DOHH2 (cell line): ENCODE data around the gene LBH.
"Not testable (repeated sequence)": the region's sequence is repeated elsewhere in the genome, so short reads cannot be mapped to it uniquely, and the experiment has no call there.

Experiments used
- H3F3A ChIP-seq: fragments of 200-600 bp; sonication (generic), shearing (Covaris generic); 2 replicates; pipeline ENCODE4 v1.6.0; 2016; ENCODE audit warnings: antibody characterized with exemption, mild to moderate bottlenecking; ENCODE audit not compliant: control insufficient read depth, insufficient read depth
- H3K27ac ChIP-seq: fragments of 200-600 bp; sonication (generic); 2 replicates; pipeline ENCODE4 v1.5.1; 2014; ENCODE audit warnings: low read depth, mild to moderate bottlenecking, low read length, moderate library complexity
- H3K27me3 ChIP-seq: fragments of 200-600 bp; sonication (generic); 2 replicates; pipeline ENCODE4 v1.6.1; 2014; ENCODE audit warnings: mild to moderate bottlenecking, low read length, mixed read lengths; ENCODE audit not compliant: control insufficient read depth
- H3K36me3 ChIP-seq: fragments of 200-600 bp; sonication (generic); 2 replicates; pipeline ENCODE4 v1.6.1; 2014; ENCODE audit warnings: mild to moderate bottlenecking, low read length, moderate library complexity, mixed read lengths; ENCODE audit not compliant: control insufficient read depth
- H3K4me1 ChIP-seq: fragments of 200-600 bp; sonication (generic); 2 replicates; pipeline ENCODE4 v1.6.1; 2014; ENCODE audit warnings: mild to moderate bottlenecking, low read length, mixed read lengths; ENCODE audit not compliant: control insufficient read depth
- H3K4me2 ChIP-seq: fragments of 200-600 bp; sonication (generic); 2 replicates; pipeline ENCODE4 v1.6.0; 2014; ENCODE audit warnings: mild to moderate bottlenecking, low read length, moderate library complexity
- H3K4me3 ChIP-seq: fragments of 200-600 bp; sonication (generic); 2 replicates; pipeline ENCODE4 v1.5.1; 2014; ENCODE audit warnings: mild to moderate bottlenecking, low read length, mixed read lengths
- H3K79me2 ChIP-seq: fragments of 200-600 bp; sonication (generic); 2 replicates; pipeline ENCODE4 v1.6.1; 2014; ENCODE audit warnings: mild to moderate bottlenecking, low read length, mixed read lengths; ENCODE audit not compliant: control insufficient read depth
- H3K9me2 ChIP-seq: fragments of 200-600 bp; sonication (generic); replicated peaks from 2 replicates; pipeline ENCODE4 v1.6.1; 2014; ENCODE audit warnings: mild to moderate bottlenecking, low read length, mixed read lengths; ENCODE audit not compliant: control insufficient read depth
- H3K9me3 ChIP-seq: fragments of 200-600 bp; sonication (generic); 2 replicates; pipeline ENCODE4 v1.6.1; 2014; ENCODE audit warnings: antibody characterized with exemption, low read length, mixed read lengths; ENCODE audit not compliant: control insufficient read depth, insufficient read depth
- H4K20me1 ChIP-seq: fragments of 200-600 bp; sonication (generic); 2 replicates; pipeline ENCODE4 v1.6.0; 2014; ENCODE audit warnings: low read depth, mild to moderate bottlenecking, antibody characterized with exemption, low read length, moderate library complexity; ENCODE audit not compliant: control insufficient read depth, insufficient read depth
- EZH2phosphoT487 ChIP-seq: fragments of 200-600 bp; sonication (generic); IDR thresholded peaks from 2 replicates; pipeline ENCODE4 v1.6.1; 2017; ENCODE audit warnings: borderline replicate concordance, mild to moderate bottlenecking, antibody characterized with exemption, low read length, moderate library complexity, mixed read lengths
- TF ChIP-seq, protein P1 (sequence below): fragments of 200-600 bp; sonication (generic); IDR thresholded peaks from one replicate; pipeline ENCODE4 v1.5.1; 2014; ENCODE audit warnings: antibody characterized with exemption, mild to moderate bottlenecking, low read depth, low read length; ENCODE audit not compliant: poor library complexity, severe bottlenecking

The LBH gene

DNA sequence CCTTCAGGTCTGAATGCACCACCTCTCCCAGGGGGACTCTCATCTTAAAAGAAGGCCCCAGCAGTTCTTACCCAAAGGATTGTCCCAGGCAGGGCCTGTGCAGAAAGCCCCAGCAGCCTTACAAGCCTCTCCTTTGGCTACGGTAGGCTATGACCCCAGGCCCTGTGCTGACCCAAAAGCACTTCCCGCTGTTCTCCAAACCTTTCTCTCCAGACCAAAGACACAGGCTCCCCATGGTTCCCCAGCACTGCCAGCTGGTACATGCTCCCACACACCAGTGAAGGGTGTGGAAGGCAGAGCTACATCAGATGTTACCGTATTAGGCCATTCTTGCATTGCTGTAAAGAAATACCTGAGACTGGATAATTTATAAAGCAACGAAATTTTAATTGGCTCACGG lies 35.4 kb downstream of the LBH start:
- TF ChIP-seq, protein P1, sequence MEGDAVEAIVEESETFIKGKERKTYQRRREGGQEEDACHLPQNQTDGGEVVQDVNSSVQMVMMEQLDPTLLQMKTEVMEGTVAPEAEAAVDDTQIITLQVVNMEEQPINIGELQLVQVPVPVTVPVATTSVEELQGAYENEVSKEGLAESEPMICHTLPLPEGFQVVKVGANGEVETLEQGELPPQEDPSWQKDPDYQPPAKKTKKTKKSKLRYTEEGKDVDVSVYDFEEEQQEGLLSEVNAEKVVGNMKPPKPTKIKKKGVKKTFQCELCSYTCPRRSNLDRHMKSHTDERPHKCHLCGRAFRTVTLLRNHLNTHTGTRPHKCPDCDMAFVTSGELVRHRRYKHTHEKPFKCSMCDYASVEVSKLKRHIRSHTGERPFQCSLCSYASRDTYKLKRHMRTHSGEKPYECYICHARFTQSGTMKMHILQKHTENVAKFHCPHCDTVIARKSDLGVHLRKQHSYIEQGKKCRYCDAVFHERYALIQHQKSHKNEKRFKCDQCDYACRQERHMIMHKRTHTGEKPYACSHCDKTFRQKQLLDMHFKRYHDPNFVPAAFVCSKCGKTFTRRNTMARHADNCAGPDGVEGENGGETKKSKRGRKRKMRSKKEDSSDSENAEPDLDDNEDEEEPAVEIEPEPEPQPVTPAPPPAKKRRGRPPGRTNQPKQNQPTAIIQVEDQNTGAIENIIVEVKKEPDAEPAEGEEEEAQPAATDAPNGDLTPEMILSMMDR: no peak
- TF ChIP-seq EZH2phosphoT487: no peak
- Histone ChIP-seq H3K36me3 (no peaks in the 10 kb centered on the region), H3K9me2 (no peaks in the 10 kb centered on the region), H3K9me3 (0 out of 2 replicates have a peak, but pooled peaks cover 6% of the 10 kb centered on the region), H3K27me3 (no peaks in the 10 kb centered on the region), H3K4me1 (peaks cover 33% of the 10 kb centered on the region), H3K4me3 (peak overlapping the region; percentile 59), H3F3A (no peaks in the 10 kb centered on the region), H3K79me2 (no peaks in the 10 kb centered on the region), H3K4me2 (peak overlapping the region; percentile 81), H3K27ac (peak overlapping the region; percentile 32), H4K20me1 (no peaks in the 10 kb centered on the region)

DNA sequence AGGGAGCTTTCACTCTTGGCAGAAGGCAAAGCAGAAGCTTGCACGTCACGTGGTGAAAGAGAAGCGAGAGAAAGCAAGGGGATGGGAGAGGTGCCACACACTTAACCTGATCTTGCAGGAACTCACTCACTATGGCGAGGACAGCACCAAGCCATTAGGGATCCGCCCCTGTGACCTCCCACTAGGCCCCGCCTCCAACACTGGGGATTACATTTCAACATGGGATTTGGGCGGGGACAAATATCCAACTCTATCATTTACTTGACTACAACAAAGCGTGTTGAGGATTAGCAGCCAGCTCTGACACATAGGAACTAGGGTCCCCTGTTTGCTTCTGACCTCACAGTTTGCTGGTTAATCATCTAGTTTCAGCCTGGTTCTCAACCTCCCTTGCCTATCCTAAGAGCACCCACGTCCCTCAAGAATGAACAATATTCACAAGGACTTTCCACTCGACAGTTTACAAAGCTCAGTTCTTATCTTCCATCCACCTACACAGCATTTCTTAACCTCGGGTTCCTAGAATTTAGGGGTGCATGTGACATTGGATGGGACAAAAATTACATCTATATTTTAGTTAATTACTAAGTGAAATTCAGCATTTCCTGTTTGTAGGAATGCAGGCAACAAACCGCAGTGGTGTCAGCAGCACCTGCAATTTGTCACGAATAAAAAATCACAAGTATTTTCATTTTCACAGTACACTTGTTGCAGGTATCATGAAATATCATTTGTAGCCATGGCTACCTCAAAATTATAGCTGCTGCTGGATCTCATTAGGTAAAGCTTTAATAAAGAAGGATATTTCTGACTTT lies 36.0 kb downstream of the LBH start:
- no peaks in the 10 kb centered on the region for H3K36me3 ChIP-seq
- H3K9me3 ChIP-seq: no peaks in the 10 kb centered on the region
- no peaks in the 10 kb centered on the region for H3K27me3 ChIP-seq
- H3K79me2 ChIP-seq: no peaks in the 10 kb centered on the region
- H3K4me3 ChIP-seq: peak overlapping the region; percentile 59; the same call in 1 of the 2 replicates
- no peaks in the 10 kb centered on the region for H4K20me1 ChIP-seq
- H3K4me1 ChIP-seq: peaks cover 33% of the 10 kb centered on the region
- peak overlapping the region; percentile 32; the same call in 1 of the 2 replicates for H3K27ac ChIP-seq
- H3F3A ChIP-seq: no peaks in the 10 kb centered on the region
- no peak for TF ChIP-seq EZH2phosphoT487
- TF ChIP-seq, protein P1: no peak
- no peaks in the 10 kb centered on the region for H3K9me2 ChIP-seq
- peak overlapping the region; percentile 81 for H3K4me2 ChIP-seq

DNA sequence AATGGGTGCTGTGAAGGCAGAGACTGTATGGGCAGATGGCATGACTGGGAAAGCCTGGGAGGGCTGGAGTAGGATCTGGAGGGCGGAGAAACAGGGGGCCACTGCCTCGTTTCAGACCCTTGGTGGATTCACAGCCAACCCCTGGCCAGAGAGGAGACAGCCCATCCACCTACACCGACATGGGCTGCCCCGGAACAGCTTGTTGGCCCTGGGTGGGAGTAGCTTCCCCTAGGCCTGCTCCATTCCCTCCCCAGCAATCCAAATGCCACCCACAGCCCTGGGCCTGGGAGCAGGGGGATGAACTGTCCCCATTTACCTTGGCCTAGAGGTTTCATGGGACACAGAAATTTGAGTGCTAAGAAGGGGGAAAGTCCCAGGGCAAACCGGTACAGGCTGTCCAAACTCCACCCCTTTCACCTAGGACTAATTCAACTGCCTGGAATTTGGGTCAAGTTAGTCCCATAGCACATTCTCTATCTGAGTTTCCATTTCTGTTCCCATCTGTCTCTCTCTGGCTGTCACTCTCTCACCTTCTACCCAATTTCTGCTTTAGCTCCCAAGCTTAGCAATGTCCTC lies 37.0 kb downstream of the LBH start:
- H3K4me3 ChIP-seq: no peak overlapping the region
- no peaks in the 10 kb centered on the region for H3K9me2 ChIP-seq
- no peaks in the 10 kb centered on the region for H3F3A ChIP-seq
- no peaks in the 10 kb centered on the region for H4K20me1 ChIP-seq
- no peaks in the 10 kb centered on the region for H3K9me3 ChIP-seq
- H3K4me2 ChIP-seq: no peak overlapping the region
- no peaks in the 10 kb centered on the region for H3K27me3 ChIP-seq
- H3K27ac ChIP-seq: no peak overlapping the region
- H3K4me1 ChIP-seq: peaks cover 33% of the 10 kb centered on the region
- no peaks in the 10 kb centered on the region for H3K79me2 ChIP-seq
- no peak for TF ChIP-seq EZH2phosphoT487
- TF ChIP-seq, protein P1: no peak
- H3K36me3 ChIP-seq: no peaks in the 10 kb centered on the region

DNA sequence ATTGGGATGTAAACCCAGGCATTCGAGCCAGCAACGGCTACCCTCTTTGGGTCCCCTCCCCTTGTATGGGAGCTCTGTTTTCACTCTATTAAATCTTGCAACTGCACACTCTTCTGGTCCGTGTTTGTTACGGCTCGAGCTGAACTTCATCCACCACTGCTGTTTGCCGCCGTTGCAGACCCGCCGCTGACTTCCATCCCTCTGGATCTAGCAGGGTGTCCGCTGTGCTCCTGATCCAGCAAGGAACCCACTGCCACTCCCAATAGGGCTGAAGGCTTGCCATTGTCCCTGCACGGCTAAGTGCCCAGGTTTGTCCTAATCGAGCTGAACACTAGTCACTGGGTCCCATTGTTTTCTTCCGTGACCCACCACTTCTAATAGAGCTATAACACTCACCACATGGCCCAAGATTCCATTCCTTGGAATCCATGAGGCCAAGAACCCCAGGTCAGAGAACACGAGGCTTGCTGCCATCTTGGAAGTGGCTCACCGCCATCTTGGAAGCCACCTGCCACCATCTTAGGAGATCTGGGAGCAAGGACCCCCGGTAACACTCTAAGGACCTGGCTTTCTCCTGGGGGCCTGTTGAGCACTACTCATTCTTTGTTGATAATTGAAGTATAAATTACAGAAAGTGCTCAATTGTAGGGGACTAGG lies 37.9 kb downstream of the LBH start:
- H3K9me2 ChIP-seq, H3K79me2 ChIP-seq, H4K20me1 ChIP-seq, H3K27ac ChIP-seq, H3K9me3 ChIP-seq, H3F3A ChIP-seq, H3K27me3 ChIP-seq, H3K4me3 ChIP-seq, H3K36me3 ChIP-seq, H3K4me2 ChIP-seq: not testable (repeated sequence)
- H3K4me1 ChIP-seq: peaks cover 33% of the 10 kb centered on the region
